GM12864 (cell line): ENCODE data around the gene MMGT1.

ENCODE experiments used
- DNase-seq: peaks from one replicate; pipeline ENCODE4 v3.0.0-alpha.2; 2011; ENCODE audit warnings: low read depth
- H3K4me3 ChIP-seq: 2 replicates; pipeline ENCODE4 v1.5.1; 2011; ENCODE audit warnings: mild to moderate bottlenecking, low read depth, low read length, control low read depth
- CTCF ChIP-seq: IDR thresholded peaks from 2 replicates; pipeline ENCODE4 v1.5.1; 2011; ENCODE audit warnings: low read depth, mild to moderate bottlenecking, moderate library complexity, low read length, control low read depth, inconsistent platforms; ENCODE audit errors: missing control alignments

The MMGT1 gene

GRCh38 chrX:135985973-135986310 is 12.2 kb upstream of the MMGT1 start:
- H3K4me3 ChIP-seq, result peak overlapping the region; percentile 63
- no peak for DNase-seq
- no peak for TF ChIP-seq CTCF

GRCh38 chrX:135985157-135985972 is 11.6 kb upstream of the MMGT1 start, which contains the start of gene SLC9A6:
Gene SLC9A6, plus strand, starts transcription at chrX:135985435. Its CDS starts 224 bp downstream, at chrX:135985659.
- no peak for DNase-seq
- no peak for TF ChIP-seq CTCF
- H3K4me3 ChIP-seq, result peak within 1 kb of the TSS; percentile 63

GRCh38 chrX:135984791-135985156 is 11.0 kb upstream of the MMGT1 start:
- H3K4me3 ChIP-seq, result peak overlapping the region; percentile 63
- no peak for TF ChIP-seq CTCF
- DNase-seq, result no peak

- no peak overlapping the region; the same call in 1 of the 2 replicates for H3K4me3 ChIP-seq
- no peak for TF ChIP-seq CTCF
- no peak for DNase-seq
These were observed 10.5 kb upstream of the MMGT1 start for GRCh38 chrX:135984256-135984655.

- no peak for DNase-seq
- no peak overlapping the region for H3K4me3 ChIP-seq
- no peak for TF ChIP-seq CTCF
These were observed 9.1 kb upstream of the MMGT1 start for GRCh38 chrX:135982860-135983259.

- TF ChIP-seq CTCF, result no peak
- H3K4me3 ChIP-seq, result no peak overlapping the region
- DNase-seq, result no peak
These were observed 7.9 kb upstream of the MMGT1 start for GRCh38 chrX:135981668-135982067.

- TF ChIP-seq CTCF, result no peak
These were observed 7.2 kb upstream of the MMGT1 start for GRCh38 chrX:135981010-135981409.

More at GRCh38 chrX:135981010-135981409, 7.2 kb upstream of the MMGT1 start:
- DNase-seq, result no peak
- H3K4me3 ChIP-seq, result no peak overlapping the region
